IPS DF 19.7 (cell line): ENCODE data around the gene SAA1.
"Not testable (repeated sequence)": the region's sequence is repeated elsewhere in the genome, so short reads cannot be mapped to it uniquely, and the experiment has no call there.

Experiments used
- DNase-seq: peaks from one replicate; pipeline ENCODE4 v3.0.0-alpha.2; 2013; ENCODE audit warnings: low read depth, low spot score

SAA1 gene

DNA sequence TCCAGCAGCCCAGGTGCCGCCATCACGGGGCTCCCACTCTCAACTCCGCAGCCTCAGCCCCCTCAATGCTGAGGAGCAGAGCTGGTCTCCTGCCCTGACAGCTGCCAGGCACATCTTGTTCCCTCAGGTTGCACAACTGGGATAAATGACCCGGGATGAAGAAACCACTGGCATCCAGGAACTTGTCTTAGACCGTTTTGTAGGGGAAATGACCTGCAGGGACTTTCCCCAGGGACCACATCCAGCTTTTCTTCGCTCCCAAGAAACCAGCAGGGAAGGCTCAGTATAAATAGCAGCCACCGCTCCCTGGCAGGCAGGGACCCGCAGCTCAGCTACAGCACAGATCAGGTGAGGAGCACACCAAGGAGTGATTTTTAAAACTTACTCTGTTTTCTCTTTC lies at the start of gene SAA1:
SAA1 (plus strand) TSS at position 316 of the 400 bp plus-strand sequence. CDS start 624 bp downstream, outside the sequence.
- no peak for DNase-seq

DNA sequence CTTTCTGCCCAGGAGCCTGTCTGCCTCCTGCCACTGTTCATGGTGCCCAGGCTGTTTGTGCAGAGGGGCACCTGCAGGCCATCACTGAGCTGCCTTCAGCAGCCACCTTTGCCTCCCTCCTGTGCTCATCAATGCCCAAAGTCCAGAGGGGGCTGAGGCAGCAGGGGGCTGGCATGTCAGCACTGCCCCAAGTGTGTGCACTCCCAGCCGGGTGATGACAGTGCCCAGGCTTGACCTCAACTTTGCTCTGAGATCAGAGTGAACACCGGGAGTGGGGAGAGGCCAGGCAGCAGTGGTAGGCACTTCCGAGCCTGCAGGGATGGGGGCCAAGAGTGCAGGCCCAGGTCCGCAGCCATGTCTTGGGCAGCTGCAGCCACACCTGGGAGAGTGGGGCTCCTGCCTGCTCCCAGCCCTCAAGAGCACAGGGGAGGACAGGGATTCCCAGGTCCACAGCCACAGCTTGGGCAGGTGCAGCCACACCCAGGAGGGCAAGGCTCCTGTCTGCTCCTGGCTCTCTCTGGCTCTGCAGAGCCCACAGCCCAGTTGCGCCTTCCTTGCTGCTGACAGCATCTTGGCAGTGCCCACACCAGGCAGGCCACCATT lies 44.7 kb upstream of the SAA1 start:
- DNase-seq: no peak

DNA sequence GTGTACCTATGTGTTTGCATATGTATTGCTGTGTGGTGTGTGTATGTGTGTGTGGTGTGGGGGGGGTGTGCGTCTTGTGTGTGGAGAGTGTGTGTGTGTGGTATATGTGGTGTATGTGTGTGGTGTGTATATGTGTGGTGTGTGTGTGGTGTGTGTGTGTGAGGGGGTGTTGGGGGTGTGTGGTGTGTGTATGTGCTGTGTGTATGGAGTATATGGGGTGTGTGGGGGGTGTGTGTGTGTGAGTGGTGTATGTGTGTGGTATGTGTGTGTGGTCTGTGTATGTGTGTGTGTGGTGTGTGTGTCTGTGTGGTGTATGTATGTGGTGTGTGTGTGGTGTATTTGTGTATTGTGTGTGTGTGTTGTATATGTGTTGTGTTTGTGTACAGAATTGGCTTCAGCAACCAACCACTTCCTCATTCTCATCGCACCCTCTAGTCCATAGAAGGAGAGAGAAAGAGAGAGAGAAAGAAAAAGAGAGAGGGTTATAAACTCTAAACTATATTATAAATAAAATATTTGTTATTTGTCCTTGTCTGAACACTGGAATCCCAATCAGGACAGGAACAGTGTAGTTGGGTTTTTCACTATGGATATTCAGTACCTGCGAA lies 43.1 kb upstream of the SAA1 start:
- DNase-seq: no peak

DNA sequence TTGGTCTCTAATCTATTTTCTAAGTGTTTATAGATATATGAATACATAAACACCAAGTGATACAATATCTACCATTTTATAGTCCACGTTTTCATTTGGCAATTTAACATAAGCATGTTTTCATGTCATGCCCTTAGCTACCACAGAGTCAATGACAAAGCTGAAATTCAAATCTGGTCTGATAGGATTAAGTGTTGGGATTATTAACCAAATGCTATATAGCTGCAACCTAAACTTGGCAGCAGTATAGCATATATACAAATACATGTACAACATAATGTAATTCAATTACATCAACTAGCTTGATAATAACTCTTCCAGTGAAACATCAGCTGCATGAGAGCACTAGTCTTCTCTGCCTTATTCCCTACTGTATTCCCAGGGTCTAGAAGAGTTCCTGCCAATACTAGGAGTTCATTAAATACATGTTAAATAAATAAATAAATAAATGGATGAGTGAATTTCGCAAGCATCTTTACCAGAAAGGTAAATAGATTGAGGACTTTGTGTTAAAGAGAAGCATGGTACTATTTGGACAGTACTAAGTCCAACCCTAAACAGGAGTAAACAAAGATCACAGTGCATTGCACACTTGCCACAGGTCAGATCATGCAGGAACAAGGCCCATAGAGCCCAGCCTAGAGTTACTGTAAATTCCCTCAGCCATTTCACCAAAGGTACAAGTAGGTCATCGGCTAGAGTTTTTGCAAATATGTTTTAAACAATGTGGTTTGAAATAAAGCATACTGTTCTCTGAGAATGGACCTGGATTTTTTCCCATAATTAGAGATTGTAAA lies 42.3 kb upstream of the SAA1 start:
- DNase-seq: no peak

DNA sequence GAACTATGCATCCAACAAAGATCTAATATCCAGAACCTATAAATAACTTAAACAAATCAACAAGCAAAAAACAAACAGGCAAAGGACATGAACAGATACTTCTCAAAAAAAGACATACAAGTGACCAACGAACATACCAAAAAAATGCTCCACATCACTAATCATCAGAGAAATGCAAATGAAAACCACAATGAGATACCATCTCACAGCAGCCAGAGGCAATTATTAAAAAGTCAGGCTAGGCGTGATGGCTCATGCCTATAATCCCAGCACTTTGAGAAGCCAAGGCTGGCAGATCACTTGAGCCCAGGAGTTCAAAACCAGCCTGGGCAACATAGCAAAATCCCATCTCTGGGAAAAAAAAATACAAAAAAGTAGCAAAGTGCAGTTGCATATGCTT lies 40.2 kb upstream of the SAA1 start:
- no peak for DNase-seq

DNA sequence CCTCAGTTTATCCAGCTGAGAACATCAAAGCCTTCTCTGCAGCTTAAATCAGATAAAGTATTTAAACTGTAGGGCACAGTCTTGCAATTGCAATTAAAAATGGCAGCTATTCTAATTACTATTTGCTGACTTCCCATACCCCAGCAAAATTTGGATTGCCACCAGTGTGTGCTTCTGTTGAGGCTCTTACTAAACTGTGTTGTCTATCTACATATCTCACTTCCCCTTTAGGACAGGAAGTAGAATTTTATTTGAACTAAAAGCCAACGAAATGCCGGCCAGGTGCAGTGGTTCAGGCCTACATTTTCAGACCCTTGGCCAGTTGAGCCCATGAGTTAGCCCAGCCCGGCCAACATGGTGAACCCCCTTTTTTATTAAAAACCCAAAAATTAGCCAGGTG lies 36.6 kb upstream of the SAA1 start:
- DNase-seq: no peak

DNA sequence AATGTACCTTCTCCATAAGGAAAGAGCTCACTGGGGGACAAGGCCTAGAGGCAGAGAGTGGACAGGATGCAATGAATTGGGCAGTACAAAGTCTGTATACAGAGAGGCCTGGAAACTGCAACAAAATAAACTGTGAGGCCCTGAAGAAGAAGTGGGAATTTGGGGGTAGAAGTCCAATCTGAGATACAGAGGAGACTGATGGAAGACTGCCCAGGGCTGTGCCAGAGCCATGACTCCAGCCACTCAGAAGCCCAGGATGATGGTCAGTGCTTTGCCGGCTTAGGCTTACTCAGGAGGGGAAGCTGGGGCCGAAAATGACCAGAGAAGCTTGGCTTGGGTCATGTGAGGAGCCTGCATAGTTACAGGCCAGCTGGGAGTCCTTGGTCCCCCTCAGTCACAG lies 35.2 kb upstream of the SAA1 start:
- no peak for DNase-seq

DNA sequence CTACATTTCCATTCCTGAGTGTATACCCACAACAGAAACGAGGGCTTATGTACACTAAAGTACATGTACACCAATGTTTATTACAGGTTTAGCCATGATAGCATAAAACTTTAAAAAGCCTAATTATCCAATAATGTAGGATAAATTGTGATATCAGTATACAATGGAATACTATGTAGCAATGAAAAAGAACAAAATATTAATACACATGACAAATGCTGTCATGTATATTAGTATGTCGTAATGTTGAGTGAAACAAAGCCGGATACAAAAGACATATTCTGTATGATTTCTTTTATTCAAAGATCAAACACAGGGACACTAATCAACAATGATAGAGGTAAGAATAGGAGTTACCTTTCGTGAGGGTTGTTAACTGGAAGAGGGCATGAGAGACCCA lies 32.2 kb upstream of the SAA1 start:
- no peak for DNase-seq

DNA sequence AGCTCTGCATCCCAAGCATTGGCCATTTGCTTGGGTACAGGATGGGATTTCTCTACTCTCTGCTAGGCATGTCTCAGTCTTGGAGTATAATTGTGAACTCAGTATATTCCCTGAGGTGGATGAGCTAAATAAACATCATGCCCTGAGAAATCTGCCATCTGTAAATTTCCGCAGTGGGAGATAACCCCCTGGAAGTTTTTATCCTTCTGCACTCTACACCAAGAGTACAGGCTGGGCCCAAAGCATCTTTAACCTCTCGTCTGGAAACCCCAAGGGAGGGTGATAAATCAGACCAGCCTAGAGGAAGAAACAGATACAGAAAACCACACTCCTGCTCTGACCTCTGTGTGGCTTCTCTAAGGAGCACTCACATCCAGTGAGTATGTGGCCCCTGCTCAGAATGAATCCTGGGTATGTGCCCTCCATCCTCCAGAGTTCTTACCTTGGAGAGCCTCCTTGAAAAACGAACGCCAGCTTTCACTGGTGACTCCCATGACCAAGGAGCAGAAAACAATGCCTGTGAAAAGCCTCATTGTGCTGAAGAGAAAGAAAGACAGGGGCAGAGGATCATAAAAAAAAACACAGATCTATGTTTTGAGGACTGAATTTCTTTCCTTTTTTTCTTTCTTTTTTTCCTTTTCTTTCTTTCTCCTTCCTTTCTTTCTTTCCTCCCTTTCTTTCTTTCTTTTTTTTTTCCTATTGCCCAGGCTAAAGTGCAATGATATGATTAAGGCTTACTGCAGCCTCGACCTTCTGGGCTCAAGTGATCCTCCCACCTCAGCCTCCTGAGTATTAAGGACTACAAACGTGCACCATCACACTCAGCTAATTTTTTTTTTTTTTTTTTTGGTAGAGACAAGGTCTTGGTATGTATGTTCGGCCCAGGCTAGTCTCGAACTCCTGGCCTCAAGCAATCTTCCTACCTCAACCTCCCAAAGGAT lies 30.4 kb upstream of the SAA1 start:
- no peak for DNase-seq

DNA sequence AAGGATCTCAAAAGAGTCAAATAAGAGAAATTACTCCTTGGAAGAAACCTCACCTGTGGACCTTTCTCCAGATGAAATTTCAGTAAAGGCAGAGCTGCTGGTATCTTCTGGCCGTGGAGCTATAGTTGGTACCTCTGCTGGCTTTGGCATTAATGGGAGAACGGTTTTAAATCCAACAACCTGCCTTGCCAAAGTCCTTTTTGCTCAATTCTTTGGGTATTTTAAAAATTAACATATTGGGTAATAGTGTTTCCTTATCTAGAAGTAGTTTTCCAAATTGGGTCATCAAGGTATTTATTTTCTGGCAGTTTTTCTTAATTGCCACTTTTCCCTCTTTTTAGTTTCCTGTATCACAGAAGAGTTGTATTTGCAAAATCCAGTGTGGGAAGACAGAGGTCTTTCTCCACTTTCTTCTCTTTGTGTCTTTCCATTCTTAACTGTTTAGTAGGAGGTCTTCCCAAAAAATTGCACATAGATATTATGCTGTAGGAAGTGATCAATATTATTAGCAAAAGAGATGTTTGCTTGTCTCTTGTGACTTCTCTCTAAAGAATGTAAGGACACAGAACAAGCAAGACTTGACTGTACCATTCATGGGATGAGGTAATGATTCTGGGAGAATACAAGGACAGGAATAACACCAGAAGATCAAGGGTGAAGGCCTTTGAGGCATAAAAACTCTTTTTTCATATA lies 29.3 kb upstream of the SAA1 start, which contains the start of gene SAA4:
SAA4 (minus strand) TSS at position 139 of the 693 bp plus-strand sequence. CDS start 876 bp downstream, outside the sequence.
- DNase-seq: no peak

DNA sequence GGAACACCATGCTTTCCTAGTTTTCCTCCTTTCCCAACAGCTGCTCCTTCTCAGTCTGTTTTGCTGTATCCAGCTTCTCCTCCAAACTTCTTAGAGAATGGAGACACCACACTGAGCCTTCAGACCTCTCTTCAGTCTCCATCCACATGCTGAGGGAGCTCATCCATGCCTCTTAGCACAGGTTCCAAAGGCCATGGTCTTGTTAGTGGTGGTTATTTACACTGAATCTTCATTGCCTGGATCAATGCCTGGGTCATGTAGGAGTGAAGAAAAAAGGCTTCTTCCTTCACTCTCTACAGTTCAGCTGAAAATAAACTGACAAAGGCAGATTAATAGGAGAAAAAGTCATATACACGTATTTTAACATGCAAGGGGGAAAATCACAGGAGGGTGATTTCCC lies 26.4 kb upstream of the SAA1 start:
- DNase-seq: no peak

DNA sequence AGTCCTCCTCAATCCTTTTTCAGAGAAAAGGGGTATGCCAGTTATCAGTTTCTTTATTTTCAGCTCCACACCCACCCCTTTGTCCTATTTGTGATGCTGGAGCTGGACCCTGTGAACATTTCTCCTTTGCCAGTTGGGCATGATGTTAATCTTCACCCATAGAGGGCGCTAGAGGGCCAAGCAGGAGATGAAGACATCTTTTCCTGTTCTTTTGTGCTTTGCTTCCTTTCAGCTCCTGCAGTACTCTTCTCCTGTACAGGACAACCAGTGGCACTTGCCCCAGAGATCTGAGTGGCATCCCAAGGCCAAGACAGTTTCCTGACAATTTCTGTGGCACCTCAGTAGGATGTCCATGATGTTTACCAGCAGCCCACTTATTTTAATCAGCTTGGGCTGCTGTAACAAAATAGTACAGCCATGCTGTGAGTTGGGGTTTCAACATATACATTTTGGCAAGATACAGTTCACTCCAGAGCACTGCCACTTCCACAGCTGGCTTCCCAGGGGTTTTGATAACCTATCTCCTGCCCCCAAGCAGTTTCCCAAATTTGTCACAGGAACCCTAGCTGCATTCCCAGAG lies 22.2 kb upstream of the SAA1 start:
- DNase-seq: peak; percentile 63

DNA sequence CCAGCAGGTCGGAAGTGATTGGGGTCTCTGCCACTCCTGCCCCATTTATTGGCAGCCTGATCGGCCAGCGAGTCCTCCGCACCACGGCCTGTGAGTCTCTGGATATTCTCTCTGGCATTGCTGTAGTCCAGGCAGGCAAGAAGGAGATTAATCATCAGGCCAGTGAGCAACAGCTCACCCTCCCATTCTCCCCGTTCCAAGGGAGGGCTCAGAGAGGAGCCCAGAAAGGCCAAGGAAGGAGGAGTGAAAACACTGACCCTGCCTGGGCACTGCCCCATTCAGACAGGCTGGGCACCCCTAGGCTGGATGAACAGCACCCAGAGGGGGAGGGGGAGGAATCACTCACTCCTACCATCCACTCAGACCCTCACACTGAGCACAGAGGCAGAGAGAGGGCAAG lies 20.7 kb upstream of the SAA1 start:
- no peak for DNase-seq

DNA sequence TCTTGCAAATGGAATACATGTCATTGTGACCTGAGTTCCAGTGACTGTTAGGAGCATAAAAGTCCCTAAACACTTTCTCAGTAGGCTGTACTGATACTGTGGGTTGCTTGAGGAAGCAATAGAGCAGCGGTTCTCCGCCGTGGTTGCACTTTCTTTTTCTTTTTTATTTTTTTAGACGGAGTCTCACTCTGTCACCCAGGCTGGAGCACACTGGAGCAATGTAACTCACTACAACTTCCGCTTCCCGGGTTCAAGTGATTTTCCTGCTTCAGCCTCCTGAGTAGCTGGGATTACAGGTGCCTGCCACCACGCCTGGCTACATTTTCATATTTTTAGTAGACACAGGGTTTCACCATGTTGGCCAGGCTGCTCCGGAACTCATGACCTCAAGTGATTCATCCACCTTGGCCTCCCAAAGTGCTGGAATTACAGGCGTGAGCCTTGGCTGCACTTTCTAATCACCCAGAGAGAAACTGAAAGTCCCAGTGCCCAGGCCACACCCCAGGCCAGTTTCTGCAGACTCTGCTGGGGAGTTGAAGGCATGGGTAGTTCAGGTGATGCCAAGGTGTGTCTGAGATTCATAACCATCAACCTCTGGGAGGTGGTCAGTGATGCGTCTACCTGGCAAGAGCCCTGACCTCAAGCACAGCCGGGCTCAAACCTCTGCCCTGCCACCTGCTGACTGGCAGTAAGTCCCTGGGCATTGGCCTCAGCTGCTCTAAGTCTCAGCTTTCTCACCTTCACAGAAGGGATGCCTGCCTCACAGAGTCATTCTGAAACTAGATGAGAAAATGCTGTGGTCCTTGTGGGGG lies 19.5 kb upstream of the SAA1 start:
- DNase-seq: not testable (repeated sequence)

DNA sequence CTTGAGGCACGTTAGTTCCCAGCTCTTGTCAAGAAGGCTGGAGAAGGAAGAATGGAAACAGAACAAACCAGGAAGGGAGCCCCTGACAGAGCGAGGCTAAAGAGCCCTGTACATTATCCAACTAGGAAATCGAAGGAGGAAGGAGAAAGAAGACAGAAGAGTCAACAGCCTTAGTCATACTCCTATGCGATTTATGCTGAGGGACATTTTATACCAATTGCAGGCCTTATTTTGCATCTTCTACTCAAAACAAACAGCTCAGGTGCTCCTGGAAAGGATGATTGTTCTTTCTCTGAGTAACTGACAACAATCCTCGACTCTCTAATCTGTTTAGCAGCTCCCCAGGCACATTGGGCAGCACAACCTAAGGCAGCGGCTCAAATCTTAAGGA lies 18.9 kb upstream of the SAA1 start:
- not testable (repeated sequence) for DNase-seq

DNA sequence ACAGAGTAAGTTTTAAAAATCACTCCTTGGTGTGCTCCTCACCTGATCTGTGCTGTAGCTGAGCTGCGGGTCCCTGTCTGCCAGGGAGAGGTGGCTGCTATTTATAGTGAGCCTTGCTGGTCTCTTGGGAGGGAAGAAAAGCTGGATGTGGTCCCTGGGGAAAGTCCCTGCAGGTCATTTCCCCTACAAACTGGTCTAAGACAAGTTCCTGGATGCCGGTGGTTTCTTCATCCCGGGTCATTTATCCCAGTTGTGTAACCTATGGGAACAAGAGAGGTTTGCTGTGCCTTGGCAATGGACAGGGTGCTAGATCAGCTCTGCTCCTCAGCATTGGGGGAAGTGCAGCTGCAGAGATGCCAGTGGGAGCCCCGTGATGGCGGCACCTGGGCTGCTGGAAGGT lies 17.5 kb upstream of the SAA1 start, which contains the start of gene SAA2:
SAA2 (minus strand) TSS at position 108 of the 400 bp plus-strand sequence. CDS start 657 bp downstream, outside the sequence.
- no peak for DNase-seq

DNA sequence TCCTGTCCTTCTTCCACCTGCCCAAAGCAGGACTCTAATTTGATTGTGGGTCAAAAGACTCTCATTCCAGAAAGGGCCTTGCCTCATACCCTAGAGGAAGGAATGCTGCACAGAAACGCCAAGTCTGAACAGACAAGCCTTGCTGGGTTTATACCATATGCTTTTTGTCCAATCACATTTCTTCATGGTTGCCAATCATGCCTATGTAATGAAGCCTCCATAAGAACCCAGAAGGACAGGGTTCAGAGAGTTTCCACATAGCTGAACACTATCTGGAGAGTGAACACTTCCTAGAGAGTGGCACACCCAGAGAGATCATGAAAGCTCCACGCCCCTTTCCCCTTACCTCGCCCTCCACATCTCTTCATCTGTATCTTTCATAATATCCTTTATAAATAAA lies 12.8 kb upstream of the SAA1 start:
- no peak for DNase-seq

DNA sequence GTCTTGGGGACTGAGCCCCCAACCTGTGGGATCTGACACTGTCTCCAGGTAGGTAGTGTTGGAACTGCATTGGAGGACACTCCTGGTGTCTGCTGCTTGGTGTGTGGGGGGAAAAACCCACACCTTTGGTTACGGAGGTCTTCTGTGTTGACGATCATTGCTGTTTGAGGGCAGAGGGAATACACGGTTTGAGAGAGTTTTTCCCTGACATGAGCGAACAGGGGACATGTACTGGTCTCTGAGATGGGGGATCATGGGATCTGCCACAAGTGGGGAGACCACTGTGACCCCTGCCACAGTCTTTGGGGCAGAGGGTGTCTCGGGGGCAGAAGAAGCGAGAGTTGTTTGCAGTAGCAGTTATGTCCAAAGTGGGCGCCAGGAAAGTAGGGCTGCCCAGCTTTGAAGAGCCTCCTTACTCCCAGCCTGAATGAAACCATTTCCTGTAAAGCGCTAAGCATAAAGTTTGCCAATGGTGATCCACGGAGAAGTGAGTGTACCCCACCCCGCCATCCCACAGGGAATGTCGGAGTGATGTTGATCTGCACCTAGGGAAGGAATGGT lies 12.2 kb upstream of the SAA1 start:
- no peak for DNase-seq

DNA sequence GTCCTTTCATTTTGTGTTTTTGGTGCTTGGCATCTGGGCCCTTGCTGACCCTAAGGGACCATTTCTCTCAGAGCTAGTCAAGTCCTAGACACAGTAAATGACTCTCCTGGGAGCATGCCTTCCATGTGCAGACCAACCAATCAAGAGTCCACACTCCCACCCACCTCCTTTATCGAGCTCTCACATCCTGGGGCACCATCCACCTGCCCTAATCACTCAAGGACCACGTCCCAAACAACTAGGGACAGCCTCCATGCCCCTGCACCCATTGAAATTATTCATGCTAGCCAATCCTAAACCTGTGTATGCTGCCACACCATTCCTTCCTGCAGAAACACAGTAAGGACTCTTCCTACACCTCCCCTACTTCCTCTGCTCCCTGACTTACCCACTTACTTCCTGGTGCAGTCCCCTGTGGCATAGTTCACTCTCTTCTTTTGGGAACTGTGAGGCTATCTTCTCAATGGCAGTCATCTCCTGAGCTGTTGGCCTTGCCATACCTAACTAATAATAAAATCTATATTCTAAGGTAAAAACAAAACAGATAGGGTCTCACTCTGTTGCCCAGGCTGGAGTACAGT lies 11.2 kb upstream of the SAA1 start:
- no peak for DNase-seq
